GM18873 (cell line): ENCODE results near the gene RGS6.

Experiments
- ATAC-seq: cut with Tn5 transposase; IDR thresholded peaks from one replicate; pipeline ENCODE4 v1.9.1; 2021; ENCODE audit warnings: mild to moderate bottlenecking, moderate library complexity, moderate number of reproducible peaks; ENCODE audit not compliant: unreplicated experiment, low FRiP score

Gene RGS6

GRCh38 chr14:72061718-72062117, 129.5 kb downstream of the RGS6 start:
- ATAC-seq: no peak

GRCh38 chr14:72063761-72064282, 131.6 kb downstream of the RGS6 start:
- ATAC-seq: no peak

- no peak for ATAC-seq
Observed at GRCh38 chr14:72064501-72064900, 132.3 kb downstream of the RGS6 start.

- ATAC-seq: no peak
Observed at GRCh38 chr14:72070458-72070857, 138.2 kb downstream of the RGS6 start.

GRCh38 chr14:72075649-72076334, 143.6 kb downstream of the RGS6 start:
- ATAC-seq: no peak

GRCh38 chr14:72081137-72081536, 148.9 kb downstream of the RGS6 start:
- no peak for ATAC-seq

- ATAC-seq: no peak
Observed at GRCh38 chr14:72084935-72085334, 152.7 kb downstream of the RGS6 start.

GRCh38 chr14:72089625-72090024, 157.4 kb downstream of the RGS6 start:
- no peak for ATAC-seq

GRCh38 chr14:72094844-72095582, 162.8 kb downstream of the RGS6 start:
- no peak for ATAC-seq

- no peak for ATAC-seq
Observed at GRCh38 chr14:72097173-72097783, 165.0 kb downstream of the RGS6 start.

GRCh38 chr14:72098210-72098609, 166.0 kb downstream of the RGS6 start:
- no peak for ATAC-seq

GRCh38 chr14:72099566-72099965, 167.3 kb downstream of the RGS6 start:
- no peak for ATAC-seq

GRCh38 chr14:72104011-72104613, 171.9 kb downstream of the RGS6 start:
- no peak for ATAC-seq

GRCh38 chr14:72111911-72112310, 179.7 kb downstream of the RGS6 start:
- ATAC-seq: no peak

GRCh38 chr14:72118841-72119240, 186.6 kb downstream of the RGS6 start:
- ATAC-seq: no peak

GRCh38 chr14:72120315-72120714, 188.1 kb downstream of the RGS6 start:
- ATAC-seq: no peak

GRCh38 chr14:72123755-72124154, 191.5 kb downstream of the RGS6 start:
- no peak for ATAC-seq

GRCh38 chr14:72124171-72124570, 191.9 kb downstream of the RGS6 start:
- ATAC-seq: no peak

GRCh38 chr14:72126091-72126490, 193.9 kb downstream of the RGS6 start:
- no peak for ATAC-seq

GRCh38 chr14:72126561-72126960, 194.3 kb downstream of the RGS6 start:
- no peak for ATAC-seq

- ATAC-seq: no peak
Observed at GRCh38 chr14:72128629-72129028, 196.4 kb downstream of the RGS6 start.
